OCI-LY3 (cell line): ENCODE data around the gene MBNL1.

Experiments
- H2AFZ ChIP-seq: fragments of 200-600, 300-600 bp; shearing (Covaris generic); 2 replicates; pipeline ENCODE4 v1.6.0; 2014; ENCODE audit warnings: antibody characterized with exemption, low read depth, low read length
- H3K27ac ChIP-seq: fragments of 200-600, 300-600 bp; sonication (generic); 2 replicates; pipeline ENCODE4 v1.5.1; 2014; ENCODE audit warnings: mild to moderate bottlenecking, low read length, moderate library complexity, mixed read lengths
- H3K27me3 ChIP-seq: fragments of 200-600, 300-600 bp; sonication (generic); 2 replicates; pipeline ENCODE4 v1.6.1; 2014; ENCODE audit warnings: low read depth, low read length, mixed read lengths
- H3K36me3 ChIP-seq: fragments of 200-600, 300-600 bp; sonication (generic); replicated peaks from 2 replicates; pipeline ENCODE3; 2014; ENCODE audit warnings: low read depth, low read length, mixed read lengths
- H3K4me1 ChIP-seq: fragments of 300-600, 200-600 bp; sonication (generic); 2 replicates; pipeline ENCODE4 v1.6.1; 2014; ENCODE audit warnings: low read length, mixed read lengths
- H3K4me2 ChIP-seq: fragments of 200-600, 300-600 bp; sonication (generic); 2 replicates; pipeline ENCODE4 v1.6.1; 2014; ENCODE audit warnings: low read length, mixed read lengths
- H3K4me3 ChIP-seq: fragments of 300-600, 200-600 bp; sonication (generic); 2 replicates; pipeline ENCODE4 v1.5.1; 2014; ENCODE audit warnings: antibody characterized with exemption, mild to moderate bottlenecking, low read length, moderate library complexity
- H3K79me2 ChIP-seq: fragments of 300-600, 200-600 bp; shearing (Covaris generic); 2 replicates; pipeline ENCODE4 v1.6.1; 2014; ENCODE audit warnings: mild to moderate bottlenecking, low read length, mixed read lengths
- H3K9ac ChIP-seq: fragments of 300-600, 200-600 bp; shearing (Covaris generic); 2 replicates; pipeline ENCODE4 v1.6.0; 2014; ENCODE audit warnings: mild to moderate bottlenecking, low read length, moderate library complexity
- H3K9me3 ChIP-seq: fragments of 200-600, 300-600 bp; shearing (Covaris generic); 2 replicates; pipeline ENCODE4 v1.6.1; 2014; ENCODE audit warnings: low read length, mixed read lengths; ENCODE audit not compliant: insufficient read depth
- H4K20me1 ChIP-seq: fragments of 200-600, 300-600 bp; sonication (generic); 2 replicates; pipeline ENCODE4 v1.6.1; 2016; ENCODE audit warnings: low read length, mixed read lengths; ENCODE audit not compliant: insufficient read depth
- EZH2phosphoT487 ChIP-seq: fragments of 200-600 bp; shearing (Covaris generic); IDR thresholded peaks from 2 replicates; pipeline ENCODE4 v1.6.1; 2018; ENCODE audit warnings: antibody characterized with exemption, mixed run types, low read depth
- TF ChIP-seq, protein P1 (sequence below): fragments of 200-600, 300-600 bp; sonication (generic); IDR thresholded peaks from 2 replicates; pipeline ENCODE4 v1.5.1; 2014; ENCODE audit warnings: antibody characterized with exemption, low read length, low read depth

The MBNL1 gene

DNA sequence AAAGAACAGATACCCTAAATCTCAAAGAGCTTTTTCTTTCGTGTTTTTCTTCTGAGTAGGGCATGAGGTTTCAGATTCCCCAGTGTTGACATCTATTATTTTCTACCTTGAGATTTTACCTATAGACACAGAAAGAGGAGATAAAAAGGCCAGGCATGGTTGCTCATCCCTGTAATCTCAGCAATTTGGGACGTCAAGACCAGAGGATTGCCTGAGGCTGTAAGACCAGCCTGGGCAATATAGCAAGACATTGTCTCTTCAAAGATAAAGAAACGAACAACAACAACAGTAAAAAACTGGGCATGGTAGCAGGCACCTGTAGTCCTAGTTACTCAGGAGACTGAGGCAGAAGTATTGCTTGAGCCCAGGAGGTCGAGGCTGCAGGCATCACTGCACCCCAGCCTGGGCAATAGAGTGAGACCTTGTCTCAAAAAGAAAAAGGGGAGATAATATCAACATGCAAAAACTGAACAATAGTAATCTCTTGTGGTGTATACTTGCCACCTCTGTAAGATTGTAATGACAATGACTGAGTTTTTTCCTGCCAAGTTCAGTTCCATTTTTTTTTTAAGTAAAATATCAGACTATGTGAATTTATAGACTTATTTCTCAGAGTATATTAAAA is 71.3 kb downstream of the MBNL1 start:
- H3K9me3 ChIP-seq, result no peaks in the 10 kb centered on the region
- H2AFZ ChIP-seq, result no peak overlapping the region
- H3K36me3 ChIP-seq, result peaks cover 35% of the 10 kb centered on the region
- TF ChIP-seq EZH2phosphoT487, result no peak
- TF ChIP-seq, protein P1, sequence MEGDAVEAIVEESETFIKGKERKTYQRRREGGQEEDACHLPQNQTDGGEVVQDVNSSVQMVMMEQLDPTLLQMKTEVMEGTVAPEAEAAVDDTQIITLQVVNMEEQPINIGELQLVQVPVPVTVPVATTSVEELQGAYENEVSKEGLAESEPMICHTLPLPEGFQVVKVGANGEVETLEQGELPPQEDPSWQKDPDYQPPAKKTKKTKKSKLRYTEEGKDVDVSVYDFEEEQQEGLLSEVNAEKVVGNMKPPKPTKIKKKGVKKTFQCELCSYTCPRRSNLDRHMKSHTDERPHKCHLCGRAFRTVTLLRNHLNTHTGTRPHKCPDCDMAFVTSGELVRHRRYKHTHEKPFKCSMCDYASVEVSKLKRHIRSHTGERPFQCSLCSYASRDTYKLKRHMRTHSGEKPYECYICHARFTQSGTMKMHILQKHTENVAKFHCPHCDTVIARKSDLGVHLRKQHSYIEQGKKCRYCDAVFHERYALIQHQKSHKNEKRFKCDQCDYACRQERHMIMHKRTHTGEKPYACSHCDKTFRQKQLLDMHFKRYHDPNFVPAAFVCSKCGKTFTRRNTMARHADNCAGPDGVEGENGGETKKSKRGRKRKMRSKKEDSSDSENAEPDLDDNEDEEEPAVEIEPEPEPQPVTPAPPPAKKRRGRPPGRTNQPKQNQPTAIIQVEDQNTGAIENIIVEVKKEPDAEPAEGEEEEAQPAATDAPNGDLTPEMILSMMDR, result no peak
- H3K4me3 ChIP-seq, result no peak overlapping the region
- no peak overlapping the region for H3K9ac ChIP-seq
- H3K27ac ChIP-seq, result no peak overlapping the region
- H3K27me3 ChIP-seq, result no peaks in the 10 kb centered on the region
- peaks cover 54% of the 10 kb centered on the region for H4K20me1 ChIP-seq
- H3K4me1 ChIP-seq, result peaks cover 9% of the 10 kb centered on the region
- H3K79me2 ChIP-seq, result peaks cover 76% of the 10 kb centered on the region
- H3K4me2 ChIP-seq, result no peak overlapping the region

DNA sequence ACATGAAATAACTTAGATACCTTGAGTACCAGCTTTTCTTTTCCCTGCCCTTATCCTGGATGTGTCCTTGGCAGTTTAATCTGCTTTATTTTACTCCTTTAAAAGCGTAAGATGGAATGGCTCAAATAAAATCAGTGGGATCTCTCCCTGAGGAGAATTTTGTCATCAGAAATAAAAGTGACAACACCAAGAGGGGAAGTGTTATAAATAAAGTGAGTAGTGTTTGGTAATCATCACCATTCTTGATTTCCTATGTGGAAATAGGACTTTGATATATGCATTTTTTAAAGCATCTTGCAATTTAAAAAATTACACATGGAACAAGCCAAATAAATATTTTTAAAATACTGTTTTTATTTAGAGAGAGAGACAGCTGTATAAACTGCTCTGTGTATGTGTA is 76.5 kb downstream of the MBNL1 start:
- Histone ChIP-seq H3K27me3 (no peaks in the 10 kb centered on the region), H3K9ac (no peak overlapping the region), H3K79me2 (peaks cover 76% of the 10 kb centered on the region), H2AFZ (no peak overlapping the region), H3K27ac (no peak overlapping the region), H3K4me3 (no peak overlapping the region), H3K4me2 (no peak overlapping the region), H4K20me1 (peaks cover 64% of the 10 kb centered on the region), H3K4me1 (peaks cover 26% of the 10 kb centered on the region), H3K36me3 (peaks cover 34% of the 10 kb centered on the region), H3K9me3 (no peaks in the 10 kb centered on the region)
- no peak for TF ChIP-seq EZH2phosphoT487
- TF ChIP-seq, protein P1, result no peak

DNA sequence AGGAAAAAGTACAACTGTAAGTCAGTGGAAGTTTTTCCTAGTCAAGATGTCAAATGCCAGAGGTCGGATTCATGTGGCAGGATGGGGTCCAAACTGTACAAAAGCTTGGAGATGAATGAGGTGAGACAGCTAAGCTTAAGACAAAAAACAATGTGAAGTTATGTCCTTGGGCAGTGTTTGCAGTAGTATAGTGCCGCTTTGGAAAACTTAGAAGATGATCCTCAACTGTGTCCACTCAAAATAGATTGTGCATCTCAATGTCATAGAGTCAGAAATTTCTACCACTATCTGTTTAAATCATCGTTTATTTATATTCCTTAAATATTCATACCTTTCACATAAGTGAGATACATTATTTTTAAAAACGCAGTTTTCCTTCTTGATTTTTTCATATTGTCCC is 77.3 kb downstream of the MBNL1 start:
- TF ChIP-seq, protein P1, result no peak
- Histone ChIP-seq H3K4me3 (no peak overlapping the region), H3K9ac (no peak overlapping the region), H3K4me1 (peaks cover 26% of the 10 kb centered on the region), H3K27me3 (no peaks in the 10 kb centered on the region), H3K27ac (no peak overlapping the region), H3K36me3 (peaks cover 28% of the 10 kb centered on the region), H3K4me2 (no peak overlapping the region), H3K9me3 (no peaks in the 10 kb centered on the region), H3K79me2 (peaks cover 79% of the 10 kb centered on the region), H4K20me1 (peaks cover 69% of the 10 kb centered on the region), H2AFZ (no peak overlapping the region)

DNA sequence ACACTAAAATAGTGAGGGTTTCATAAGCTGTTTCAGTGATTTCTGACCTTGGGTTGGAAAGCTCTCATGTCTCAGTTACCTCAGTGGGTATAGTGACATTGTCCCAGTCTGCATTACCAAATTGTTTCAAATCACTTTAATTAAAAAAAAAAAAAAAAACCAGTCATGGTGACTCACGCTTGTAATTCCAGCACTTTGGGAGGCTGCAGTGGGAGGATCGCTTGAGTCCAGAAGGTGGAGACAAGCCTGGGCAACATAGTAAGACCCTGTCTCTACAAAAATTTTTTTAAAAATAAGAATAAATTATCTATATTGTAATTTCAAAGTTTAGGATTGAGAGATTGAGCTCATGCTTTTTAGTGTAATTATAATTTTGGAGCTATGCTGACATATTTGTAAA is 78.0 kb downstream of the MBNL1 start:
- Histone ChIP-seq H3K36me3 (peaks cover 28% of the 10 kb centered on the region), H3K79me2 (peaks cover 82% of the 10 kb centered on the region), H4K20me1 (peaks cover 69% of the 10 kb centered on the region), H3K4me2 (no peak overlapping the region), H3K9ac (no peak overlapping the region), H3K27me3 (no peaks in the 10 kb centered on the region), H3K4me3 (no peak overlapping the region), H3K4me1 (peaks cover 26% of the 10 kb centered on the region), H3K27ac (no peak overlapping the region), H3K9me3 (no peaks in the 10 kb centered on the region), H2AFZ (no peak overlapping the region)
- TF ChIP-seq EZH2phosphoT487, result no peak
- TF ChIP-seq, protein P1, result no peak
